Activated CD4-positive, CD25-positive, alpha-beta regulatory T cell treated with anti-CD3 and anti-CD28 coated beads, Interleukin-2, amount 50 U/mL, for 16 hours (primary cell): Measurements from ENCODE around the gene SEPTIN1.
"Not testable (repeated sequence)": the region's sequence is repeated elsewhere in the genome, so short reads cannot be mapped to it uniquely, and the experiment has no call there.

Experiments
- DNase-seq: peaks from one replicate; pipeline ENCODE4 v3.0.0-alpha.2; 2020; ENCODE audit warnings: low read depth, low spot score

The SEPTIN1 gene

DNA sequence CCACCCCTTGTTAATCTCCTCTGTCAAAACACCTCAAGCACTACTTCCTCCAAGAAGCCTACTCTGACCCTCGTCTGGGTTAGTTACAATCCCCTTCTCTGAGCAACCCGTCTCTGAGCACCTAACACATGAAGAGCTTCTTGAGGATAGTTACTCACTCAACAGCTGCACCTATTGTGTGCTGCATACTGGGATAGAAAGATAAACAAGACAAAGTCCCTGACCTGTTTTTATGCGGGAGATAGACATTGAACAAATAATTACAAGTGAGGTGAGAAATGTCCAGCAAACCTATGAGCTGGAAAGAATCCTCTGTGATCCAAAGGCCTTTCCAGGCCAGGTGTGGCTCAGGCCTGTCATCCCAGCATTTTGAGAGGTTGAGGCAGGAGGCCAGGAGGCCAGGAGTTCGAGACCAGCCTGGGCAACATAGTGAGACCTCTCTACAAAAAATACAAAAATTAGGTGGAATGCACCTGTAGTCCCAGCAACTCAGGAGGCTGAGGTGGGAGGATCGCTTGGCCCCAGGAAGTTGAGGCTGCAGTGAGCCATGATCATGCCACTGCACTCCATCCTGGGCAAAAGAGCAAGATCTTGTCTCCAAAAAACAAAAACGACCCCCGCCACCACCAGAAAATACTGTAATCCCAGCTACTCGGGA, 19.5 kb upstream of the SEPTIN1 start:
- no peak for DNase-seq

DNA sequence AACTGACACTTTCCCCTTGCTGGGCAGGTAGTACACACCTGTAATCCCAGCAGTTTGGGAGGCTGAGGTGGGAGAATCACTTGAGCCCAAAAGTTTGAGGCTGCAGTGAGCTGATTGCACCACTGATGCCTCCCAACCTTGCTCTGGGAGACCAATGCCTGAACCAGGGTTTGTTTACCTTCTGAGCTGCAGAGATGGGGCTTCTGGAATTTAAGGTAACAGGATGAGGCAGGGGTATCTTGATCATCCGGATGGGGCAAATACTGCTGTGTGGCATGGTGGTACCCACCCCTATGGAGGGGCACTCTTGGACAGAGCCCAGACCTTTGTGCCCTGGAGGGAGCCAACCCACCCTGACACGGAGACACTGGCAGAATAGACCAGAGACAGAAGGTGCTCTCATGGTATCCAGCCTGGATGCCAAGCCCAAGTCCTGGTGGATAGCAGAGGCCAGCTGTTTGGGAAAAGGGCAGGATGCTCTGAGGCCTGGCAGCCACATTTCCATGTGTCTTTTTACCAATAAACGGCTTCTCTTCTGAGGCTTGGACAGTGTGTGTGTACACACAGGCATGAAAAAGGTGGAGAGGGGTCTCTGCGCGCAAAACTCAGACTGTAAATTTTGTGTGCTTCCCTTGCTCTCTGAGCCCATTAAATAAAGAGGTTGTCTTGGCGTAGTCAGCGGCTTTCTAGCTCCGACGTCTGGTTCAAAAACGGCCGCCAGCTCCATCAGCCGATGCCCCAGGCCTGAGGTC, 17.2 kb upstream of the SEPTIN1 start:
- DNase-seq, result no peak

DNA sequence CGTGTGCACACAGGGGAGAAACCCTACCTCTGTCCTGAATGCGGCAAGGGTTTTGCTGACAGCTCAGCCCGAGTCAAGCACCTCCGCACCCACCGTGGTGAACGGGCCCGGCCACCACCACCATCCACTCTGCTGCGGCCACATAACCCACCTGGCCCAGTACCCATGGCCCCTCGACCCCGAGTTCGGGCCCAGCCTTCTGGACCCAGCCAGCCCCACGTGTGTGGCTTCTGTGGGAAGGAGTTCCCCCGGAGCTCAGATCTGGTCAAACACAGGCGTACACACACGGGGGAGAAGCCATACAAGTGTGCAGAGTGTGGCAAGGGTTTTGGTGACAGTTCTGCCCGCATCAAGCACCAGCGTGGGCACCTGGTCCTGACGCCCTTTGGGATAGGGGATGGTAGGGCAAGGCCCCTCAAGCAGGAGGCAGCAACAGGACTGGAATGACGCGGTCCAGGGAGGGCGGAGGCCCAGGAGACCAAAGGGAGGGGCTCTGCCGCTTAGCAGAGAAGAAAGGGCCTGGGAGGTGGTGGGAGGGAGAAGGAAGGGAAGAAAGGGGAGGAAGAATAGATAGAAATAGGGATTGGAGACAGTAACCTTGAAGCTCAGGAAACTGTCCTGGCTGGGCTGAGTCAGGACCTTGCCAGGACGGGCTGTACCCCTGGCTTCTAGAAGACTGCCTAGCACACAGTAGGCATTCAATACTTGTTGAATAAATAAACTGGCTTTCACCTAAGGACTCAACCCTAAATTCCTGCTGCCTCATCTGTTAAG, 16.5 kb upstream of the SEPTIN1 start:
- no peak for DNase-seq

DNA sequence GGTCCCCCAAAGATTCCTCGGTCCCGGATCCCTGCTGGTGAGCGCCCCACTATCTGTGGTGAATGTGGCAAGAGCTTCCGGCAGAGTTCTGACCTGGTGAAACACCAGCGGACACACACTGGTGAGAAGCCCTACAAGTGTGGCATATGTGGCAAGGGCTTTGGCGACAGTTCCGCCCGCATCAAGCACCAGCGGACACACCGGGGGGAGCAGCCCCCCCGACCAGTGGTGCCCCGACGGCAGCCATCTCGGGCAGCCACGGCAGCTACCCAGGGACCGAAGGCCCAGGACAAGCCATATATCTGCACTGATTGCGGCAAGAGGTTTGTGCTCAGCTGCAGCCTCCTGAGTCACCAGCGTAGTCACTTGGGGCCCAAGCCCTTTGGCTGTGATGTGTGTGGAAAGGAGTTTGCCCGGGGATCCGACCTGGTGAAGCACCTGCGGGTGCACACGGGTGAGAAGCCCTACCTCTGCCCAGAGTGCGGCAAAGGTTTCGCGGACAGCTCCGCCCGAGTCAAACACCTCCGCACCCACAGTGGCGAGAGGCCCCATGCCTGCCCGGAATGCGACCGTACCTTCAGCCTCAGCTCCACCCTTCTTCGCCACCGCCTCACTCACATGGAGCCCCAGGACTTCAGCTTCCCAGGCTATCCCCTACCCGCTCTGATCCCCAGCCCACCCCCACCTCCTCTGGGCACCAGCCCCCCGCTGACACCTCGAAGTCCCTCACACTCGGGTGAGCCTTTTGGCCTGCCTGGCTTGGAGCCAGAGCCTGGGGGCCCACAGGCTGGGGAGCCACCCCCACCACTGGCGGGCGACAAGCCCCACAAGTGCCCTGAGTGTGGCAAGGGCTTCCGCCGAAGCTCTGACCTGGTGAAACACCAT, 15.7 kb upstream of the SEPTIN1 start:
- no peak for DNase-seq

DNA sequence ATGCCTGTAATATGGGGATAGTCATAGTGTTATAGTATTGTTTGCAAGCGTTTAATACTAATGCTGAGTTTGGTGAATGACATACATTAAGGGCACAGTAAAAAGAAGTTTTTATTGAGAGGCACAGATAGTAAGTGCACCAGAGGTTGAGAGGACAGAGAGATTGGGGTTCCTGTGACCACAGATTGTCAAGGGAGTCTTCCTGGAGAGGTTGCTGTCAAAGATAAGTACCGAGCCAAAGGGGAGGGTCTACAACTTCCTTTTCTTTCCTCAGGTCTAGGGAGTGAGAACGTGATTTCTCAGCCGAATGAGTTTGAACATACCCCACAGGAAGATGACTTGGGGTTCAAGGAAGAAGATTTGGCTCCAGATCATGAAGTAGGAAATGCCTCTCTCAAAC, 14.7 kb upstream of the SEPTIN1 start:
- DNase-seq, result no peak

DNA sequence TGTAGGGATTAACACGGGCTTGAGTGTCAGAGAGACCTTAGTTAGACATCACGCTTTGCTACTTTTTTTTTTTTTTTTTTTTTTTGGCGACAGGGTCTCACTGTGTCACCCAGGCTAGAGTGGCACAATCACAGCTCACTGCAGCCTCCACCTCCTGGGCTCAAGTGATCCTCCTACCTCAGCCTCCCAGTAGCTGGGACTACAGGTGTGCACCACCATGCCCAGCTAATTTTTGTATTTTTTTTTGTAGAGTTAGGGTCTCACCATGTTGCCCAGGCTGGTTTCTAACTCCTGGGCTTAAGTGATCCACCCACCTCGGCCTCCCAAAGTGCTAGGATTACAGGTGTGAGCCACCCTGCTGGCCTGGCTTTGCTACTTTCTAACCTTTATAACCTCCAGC, 14.3 kb upstream of the SEPTIN1 start:
- not testable (repeated sequence) for DNase-seq

DNA sequence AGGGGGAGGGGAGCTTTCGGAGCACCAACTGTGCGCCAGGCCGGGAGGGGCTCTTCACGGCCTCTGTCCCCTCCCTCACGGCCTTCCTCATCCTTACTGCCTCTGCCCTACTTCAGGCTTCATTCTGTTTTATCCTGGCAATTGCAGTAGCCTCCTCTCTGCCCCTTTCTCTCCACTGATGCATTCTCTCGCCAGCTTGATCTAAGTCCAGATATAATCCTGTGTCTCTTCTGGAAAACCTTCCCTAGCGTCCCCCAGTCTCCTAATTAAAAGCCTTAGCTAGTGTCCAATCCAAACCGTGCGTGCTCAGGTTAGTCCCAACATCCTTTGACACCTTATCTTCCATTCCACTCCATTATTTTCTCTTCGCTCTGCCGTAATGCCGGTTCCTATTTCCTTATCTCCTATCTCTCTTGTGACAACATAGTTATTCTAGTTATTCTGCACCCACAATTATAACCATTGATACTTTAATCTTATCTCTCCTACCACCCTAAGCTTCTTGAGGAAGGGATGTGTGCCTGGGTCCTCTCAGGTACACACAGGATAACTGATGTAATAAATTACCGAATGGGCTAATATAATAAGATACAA, 13.7 kb upstream of the SEPTIN1 start:
- no peak for DNase-seq

DNA sequence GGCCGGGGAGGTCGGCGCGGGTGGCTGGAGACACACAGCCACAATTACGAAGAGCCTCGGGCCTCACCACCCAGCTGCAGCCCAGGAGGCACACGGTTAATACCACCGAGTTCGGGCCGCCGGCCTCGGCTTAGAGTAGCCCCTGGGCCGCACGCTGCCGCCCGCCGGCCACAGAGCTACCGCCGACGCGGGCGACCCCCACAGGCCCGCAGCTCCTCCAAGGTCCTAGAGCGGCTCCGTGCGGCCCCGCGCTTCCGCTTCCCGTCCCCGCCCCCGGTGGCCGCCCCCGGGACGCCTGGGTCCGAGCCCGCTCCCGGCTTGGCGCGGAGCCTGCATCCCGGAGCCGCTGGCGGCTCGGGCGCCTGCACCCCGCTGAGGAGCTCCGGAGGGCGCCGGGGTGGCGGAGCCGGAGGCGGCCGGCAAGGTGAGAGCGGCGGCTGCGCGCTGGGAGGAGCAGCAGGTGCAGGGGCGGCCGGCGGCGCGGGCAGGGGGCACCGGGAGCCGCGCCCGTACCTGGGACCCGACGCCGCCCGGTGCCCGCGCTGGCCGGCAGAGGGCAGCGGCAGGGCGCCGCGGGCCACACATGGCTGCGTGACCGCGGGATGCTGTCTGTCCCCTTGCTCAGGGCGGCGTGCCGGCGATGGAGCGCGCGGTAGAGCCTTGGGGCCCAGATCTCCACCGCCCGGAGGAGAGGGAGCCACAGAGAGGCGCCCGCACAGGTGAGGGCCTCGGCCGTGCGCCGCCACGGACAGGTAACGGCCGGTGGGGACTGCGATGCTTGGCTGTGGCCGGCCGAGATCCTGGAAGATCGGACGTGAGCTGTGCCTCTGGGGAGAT, 13.0 kb upstream of the SEPTIN1 start, which contains the start of gene ZNF48:
Gene ZNF48 (plus strand): TSS at position 266 of the 837 bp plus-strand sequence. CDS start 375 bp downstream, at position 641.
- no peak for DNase-seq

DNA sequence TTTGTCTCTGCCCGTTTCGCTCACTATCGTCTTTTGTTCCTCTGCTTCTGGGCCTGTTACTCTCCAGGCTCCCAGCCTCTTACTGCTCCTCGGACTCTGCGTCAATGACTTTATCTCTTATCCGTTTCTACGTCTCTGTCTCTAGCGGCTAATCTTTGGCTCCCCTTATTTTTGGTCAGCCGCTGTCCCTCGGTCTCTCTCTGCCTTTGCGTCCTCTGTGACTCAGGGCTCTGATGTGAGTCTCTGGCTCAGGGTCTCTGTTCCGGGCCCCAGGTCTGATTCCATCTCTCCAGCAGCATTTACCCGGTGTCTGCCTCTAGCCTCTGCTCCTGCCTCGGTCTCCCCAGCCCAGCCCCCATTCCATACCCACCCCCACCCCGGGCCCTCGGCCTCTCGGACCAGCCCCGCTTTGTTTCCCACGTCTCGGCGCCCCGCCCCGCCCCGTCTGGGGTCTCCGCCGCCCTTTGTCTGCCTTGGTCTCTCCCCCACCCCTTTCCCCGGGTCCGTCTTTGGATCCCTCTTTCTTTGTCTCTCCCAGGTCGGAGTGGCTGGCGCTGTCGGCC, 12.3 kb upstream of the SEPTIN1 start:
- DNase-seq, result no peak

DNA sequence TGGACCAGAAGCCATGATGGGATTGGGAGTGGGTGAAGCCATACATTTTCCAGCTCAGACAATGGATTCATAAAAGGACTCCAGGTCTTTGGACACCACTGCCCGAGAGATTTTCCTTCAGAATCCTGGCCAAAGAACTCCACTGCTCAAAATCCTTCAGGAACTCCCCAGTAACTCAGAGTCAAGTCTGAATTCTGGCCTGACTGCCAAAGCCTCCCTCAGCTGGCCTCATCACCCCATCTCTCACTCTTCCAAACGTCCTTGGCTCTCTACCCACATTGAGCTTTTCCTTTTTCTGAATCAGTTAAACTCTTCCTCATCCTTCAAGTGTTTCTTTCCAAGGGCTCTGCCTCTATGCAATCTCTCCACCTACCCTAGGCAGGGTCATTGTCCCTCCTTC, 1.2 kb upstream of the SEPTIN1 start:
- DNase-seq, result no peak

DNA sequence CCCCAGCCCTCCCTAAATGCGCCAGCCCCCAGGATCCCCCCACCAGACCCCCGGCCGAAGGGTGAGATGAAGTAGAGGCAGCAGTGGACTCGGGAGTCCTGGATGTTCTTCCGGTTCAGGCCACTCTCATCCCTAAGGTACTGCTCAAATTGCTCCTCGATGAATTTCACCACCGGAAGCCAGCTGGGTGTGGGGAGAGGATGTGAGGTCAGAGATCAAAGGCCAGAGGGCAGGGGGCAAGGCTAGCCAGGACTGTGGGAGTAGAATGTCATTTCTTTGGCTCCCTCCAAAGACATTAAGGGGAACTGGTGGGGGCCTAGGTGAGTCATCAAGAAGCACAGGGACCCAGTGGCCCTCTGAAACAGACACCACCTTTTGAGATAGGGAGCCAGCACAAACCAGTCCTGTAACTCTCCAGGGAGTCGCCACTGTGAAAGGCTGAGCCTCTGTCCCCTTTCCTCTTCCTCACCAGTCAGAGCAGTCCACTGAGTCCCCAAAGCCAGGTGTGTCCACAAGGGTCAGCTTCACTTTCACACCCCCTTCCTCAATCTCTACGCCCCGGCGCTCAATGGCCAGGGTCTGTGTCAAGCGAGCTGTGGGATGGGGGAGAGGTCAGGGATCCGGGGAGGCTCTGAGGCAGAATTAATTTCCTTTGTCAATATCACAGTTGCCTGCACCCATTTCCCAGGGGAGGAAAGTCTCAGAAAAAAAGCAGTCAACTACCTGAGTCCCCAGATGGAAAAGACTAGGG, 895 bp downstream of the SEPTIN1 start:
- DNase-seq, result no peak

DNA sequence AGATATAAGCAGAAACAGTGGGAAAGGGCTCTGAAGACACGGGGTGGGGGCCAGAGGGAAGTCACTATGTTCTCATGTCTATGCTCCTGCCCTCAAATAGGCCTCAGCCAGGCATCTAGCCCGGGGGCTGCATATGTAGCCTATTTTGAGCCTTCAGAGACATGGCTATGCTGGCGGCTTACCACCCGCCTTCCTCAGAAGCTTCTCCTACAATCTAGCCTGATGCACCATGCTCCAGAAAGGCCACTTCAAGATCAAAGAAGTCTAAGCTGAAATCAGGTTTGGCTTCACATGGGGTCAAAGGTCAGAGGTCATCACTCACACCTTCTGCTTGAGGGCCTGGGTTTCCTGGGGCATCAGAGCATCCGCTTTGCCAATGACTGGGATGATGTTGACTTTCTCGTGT, 1.6 kb downstream of the SEPTIN1 start:
- DNase-seq, result no peak

DNA sequence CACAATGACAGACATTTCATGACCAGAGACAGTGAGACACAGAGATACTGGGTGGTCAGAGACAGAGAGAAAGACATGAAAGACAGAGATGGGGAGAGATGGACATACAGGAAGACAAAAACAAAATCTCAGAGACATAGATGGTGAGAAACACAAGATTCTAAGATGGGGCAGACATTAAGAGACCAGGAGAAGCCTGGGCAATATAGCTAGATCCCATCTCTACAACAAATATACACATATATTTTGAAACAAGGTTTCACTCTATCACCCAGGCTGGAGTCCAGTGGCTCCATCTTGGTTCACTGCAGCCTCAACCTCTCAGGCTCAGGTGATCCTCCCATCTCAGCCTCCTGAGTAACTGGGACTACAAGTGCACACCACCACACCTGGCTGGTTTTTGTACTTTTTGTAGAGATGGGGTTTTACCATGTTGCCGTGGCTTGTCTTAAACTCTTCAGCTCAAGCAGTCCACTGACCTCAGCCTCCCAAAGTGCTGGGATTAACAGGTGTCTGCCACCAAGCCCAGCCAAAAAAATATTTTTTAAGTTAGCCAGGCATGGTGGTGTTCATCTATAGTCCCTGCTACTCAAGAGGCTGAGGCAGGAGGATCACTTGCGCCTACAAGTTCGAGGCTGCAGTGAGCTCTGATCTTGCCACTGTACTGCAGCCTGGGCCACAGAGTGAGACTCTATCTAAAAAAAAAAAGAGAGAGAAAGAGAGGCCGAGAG, 2.1 kb downstream of the SEPTIN1 start:
- no peak for DNase-seq

DNA sequence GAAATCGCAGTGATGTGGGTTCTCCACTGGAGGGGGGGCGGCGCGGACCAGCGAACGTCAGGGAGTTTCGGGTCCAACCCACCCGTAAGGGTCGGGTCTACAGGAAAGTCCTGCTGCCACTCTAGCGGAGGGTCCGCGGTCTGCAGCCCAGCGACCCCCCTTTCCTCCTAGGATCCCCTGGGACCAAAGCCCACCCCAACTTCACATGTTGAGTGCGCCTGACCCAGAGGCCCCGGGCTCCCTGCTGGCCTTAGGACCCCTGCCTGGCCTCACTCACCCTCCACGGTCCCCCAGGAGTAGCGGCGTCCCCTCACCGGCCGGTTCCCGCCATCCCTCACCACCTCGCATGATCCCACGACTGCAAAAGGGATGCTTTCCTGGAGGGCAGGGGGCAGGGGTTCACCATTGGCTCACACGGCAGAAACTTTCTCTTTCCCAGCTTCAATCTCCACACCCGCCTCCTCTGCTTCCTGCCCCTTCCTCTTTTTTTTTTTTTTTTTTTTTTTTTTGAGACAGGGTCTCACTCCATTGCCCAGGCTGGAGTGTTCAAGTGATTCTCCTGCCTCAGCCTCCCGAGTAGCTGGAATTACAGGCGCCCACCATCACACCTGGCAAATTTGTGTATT, 3.1 kb downstream of the SEPTIN1 start:
- DNase-seq, result no peak

DNA sequence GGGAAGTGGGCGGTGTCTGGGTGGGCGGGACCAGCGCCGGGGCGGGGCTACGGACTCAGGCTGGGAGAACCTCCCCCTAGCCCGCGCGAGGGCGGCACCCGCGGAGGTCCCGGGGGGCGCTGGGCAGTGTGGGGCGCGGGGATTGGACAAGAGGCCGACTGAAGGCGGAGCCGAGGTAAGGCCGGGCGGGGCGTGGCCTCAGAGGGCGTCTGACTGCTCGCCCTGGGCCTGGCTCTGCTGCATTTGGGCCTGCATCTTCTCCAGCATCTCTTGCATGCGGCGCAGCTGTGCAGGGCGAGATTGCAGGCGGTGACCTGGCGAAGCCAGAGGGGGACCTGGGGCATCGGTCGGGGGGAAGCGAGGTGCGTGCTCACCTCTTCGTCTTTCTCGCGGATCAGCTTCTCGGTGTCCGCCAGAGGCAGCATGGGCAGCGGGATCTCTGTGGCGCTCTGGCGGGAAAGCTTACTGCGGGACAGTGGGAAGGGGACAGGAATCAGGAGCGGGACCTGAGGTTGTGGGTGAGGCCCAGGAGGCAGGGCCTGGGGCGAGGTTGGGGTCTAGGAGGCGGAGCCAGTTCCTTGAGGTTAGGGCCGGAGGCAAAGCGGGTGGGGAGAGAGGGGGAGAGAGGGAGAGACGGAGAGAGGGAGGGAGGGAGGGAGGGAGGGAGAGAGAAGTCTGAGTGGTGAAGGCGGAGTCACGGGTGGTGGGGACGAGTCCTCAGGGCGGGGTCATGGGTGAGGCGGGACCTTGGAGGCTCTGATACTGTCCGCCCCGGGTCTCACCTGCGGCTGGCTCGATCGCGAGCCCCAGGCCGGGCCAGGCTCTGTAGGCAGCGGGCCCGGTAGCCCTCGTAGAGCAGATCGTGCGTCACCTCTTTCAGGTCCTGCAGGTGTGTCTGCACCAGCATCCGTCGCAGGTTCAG, 3.9 kb downstream of the SEPTIN1 start:
- DNase-seq, result peak; percentile 99

DNA sequence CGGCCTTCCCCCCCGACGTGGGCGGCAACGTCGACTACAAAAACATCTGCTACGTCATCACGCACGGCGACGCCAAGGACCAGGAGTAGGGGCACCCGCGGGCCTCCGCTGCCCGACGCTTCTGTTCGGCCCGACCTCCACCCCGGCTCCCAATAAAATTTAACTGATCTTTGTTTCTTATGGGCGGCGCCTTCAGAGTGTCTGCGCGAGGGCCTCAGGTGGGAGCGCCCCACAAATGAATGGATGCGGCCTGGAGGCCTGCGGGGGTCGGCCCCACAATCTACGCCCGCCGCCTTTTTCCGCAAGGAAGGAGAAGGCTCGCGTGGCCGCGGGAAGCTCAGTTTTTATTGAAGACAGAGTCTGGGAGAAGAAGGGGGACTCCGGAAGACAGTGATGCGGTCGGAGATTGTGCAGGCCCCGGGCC, 4.5 kb downstream of the SEPTIN1 start:
- peak; percentile 73 for DNase-seq
